Stimulated activated CD4-positive, alpha-beta T cell treated with anti-CD3 and anti-CD28 coated beads, Interleukin-1b, Interleukin-23, amount 100 ng/mL, for 48 hours (primary cell): Measurements from ENCODE around the gene NANS.
"Not testable (repeated sequence)": the region's sequence is repeated elsewhere in the genome, so short reads cannot be mapped to it uniquely, and the experiment has no call there.

Source experiments
- DNase-seq: peaks from one replicate; pipeline ENCODE4 v3.0.0-alpha.2; 2020

Gene NANS, protein sequence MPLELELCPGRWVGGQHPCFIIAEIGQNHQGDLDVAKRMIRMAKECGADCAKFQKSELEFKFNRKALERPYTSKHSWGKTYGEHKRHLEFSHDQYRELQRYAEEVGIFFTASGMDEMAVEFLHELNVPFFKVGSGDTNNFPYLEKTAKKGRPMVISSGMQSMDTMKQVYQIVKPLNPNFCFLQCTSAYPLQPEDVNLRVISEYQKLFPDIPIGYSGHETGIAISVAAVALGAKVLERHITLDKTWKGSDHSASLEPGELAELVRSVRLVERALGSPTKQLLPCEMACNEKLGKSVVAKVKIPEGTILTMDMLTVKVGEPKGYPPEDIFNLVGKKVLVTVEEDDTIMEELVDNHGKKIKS

DNA sequence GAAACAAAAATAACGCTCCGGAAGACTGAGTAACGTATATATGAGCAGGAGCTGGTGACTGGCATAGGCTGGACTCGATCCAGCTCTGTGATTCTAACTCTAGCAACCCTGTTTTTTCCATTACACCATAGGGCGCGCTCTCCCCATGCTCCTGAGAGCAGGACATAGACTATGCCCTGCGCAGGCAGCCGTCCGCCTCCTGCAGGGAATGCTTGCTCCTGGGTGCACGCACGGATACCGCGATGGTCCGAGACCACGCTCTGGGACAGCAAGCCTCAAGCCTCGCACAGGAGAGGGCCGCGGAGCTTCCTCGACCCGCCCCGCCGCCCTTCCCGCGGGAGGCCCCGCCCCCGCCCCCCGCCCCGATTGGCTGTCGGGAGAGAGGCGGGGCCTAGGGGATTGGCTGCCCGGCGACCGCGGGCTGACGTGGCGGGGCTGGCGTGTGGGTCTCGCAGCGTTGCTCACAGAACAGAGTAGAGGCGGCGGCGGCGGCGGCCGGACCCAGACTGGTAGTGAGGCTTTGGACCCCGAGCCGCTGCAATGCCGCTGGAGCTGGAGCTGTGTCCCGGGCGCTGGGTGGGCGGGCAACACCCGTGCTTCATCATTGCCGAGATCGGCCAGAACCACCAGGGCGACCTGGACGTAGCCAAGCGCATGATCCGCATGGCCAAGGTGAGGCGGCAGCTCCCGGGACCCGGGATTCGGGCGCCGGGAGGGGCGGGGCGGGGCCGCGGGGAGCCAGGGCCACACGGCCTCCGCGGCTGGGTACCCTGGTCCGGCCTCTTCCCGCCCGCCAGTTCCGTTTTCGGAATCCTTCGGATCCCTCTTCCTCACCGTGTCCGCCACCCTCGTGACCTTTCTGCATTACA is at the start of gene NANS:
TSS of gene NANS (plus strand) at position 464 of the 869 bp plus-strand sequence. CDS start at position 541, 77 bp downstream.
- peak; percentile 93 for DNase-seq

DNA sequence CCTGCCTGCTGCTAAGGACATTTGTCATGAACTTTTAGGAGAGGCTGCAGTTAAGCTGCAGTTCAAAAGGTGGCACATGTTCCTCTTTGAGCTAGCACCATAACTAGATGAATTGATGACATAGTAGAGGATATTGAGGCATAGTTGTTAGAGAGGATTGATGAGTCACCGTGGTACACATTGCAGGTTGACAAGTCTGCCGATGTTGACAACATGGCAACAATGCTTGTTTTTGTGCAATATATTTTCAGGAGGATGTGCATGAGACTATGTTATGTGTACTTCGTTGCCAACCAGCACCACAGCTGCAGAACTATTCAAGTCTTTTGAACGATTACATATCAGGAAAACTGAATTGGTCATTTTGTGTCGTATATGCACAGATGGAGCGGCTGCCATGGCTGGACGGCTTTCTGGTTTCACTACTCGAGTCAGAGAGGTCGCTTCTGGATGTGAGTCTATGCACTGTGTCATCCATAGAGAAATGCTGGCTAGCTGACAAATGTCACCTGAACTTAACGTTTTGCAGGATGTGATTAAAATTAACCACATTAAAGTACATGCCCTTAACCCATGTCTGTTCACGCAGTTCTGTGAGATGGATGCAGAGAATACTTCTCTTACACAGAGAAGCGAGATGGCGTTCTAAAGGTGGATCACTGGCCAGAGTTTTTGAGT is 49.1 kb upstream of the NANS start:
- DNase-seq = peak; percentile 34

DNA sequence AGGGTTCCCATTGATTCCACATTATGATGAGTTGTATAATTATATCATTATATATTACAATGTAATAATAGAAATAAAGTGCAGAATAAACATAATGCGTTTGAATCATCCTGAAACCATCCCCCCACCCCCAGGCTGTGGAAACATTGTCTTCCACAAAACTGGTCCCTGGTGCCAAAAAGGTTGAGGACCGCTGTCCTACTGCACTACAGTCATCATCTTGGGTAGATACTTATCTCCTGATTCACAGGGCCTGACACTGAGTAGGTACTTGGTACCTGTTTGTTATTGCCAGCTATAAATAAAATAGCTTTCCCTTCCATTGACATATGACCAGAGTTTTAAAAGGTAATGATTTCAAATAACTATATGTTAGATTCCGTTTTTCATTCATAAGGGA is 47.8 kb upstream of the NANS start:
- no peak for DNase-seq

DNA sequence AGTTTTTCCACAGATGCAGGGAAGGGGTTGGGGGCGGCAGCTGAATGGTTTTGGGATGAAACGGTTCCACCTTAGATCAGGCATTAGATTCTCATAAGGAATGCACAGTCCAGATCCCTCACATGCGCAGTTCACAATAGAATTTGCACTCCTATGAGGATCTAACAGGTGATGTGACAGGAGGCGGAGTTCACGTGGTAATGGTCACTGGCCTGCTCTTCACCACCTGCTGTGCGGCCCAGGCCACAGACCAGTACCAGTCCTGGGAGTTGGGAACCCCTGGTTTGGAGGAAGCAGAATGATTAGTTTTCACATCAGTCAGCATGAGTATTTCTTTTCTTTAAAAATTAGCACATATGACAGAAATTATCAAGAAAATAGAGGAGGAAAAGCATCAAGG is 47.1 kb upstream of the NANS start:
- no peak for DNase-seq

DNA sequence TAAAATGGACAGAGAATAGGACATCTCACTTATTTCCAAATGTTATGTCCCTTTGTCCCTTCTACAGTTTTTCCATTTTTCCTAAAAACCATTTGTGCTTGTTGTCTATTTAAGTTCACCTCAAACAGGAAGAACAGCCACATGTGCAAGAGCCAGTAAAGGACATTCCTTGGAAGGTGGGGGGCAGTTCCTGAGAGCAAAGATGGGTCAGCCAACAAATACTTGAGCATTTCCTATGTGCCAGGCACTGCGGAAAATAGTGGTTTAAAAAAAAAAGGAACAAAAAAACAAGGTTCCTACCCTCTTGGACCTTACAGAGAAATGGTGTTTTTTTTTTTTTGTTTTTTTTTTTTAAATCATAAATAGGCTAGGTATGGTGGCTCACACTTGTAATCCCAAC is 46.6 kb upstream of the NANS start:
- no peak for DNase-seq

DNA sequence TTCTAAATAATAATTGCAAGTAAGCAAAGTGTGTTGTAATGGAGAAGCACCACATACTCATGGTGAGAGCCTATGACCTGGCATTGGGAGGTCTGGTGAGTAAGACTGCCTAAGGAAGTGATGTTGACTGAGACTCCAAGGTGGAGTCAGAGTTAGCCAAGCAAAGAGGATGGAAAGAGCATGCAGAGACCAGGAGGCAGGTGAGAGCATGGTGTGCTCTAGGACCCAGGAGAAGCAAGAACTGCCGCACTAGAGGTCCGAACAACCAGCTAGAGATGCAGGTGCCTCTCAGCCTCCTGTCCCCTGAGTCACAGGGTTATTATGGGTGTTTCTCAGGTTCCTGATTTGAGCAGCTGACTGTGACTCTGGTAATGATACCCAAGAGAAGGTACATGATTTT is 46.1 kb upstream of the NANS start:
- peak; percentile 49 for DNase-seq

DNA sequence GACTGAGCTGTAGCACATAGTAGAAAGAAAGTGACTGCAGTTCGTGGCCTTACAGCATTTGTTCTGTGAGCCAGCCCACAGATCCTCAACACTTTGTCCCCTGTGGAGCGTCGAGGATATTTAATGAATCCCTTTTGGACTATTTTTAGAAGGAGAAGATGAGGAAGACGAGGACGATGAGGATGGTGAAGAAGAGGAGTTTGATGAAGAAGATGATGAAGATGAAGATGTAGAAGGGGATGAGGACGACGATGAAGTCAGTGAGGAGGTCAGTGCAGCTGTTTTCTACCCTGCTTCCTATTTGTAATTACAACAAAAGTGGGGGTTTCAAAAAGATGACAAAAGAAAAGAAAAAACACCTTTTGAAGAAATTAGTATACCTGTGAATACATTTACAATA is 45.4 kb upstream of the NANS start:
- no peak for DNase-seq

DNA sequence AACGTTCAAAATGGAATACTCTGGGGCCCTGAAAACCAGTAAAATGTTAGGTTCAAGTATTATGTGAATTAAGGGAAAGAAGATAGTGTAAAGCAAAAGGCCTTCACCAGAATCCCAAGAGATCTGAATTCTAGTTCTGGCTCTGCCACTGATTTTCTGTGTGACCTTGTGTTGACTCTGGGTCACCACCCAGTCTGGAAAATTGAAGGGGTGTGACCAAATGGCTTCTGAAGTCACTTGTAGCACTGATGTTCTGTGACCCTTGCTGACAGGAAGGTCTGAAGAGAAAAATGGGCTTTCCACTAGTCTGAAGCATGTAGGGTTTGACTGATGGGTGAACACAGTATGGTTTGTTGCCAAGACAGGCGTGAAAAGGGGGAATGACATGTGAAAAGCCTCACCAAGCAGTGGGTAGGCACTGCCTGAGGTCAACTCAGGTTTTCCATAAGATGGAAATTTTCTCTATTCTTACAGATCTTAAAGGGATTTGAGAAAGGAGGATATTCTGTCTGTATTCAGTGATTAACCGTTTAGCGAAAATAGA is 40.3 kb upstream of the NANS start:
- DNase-seq = no peak

DNA sequence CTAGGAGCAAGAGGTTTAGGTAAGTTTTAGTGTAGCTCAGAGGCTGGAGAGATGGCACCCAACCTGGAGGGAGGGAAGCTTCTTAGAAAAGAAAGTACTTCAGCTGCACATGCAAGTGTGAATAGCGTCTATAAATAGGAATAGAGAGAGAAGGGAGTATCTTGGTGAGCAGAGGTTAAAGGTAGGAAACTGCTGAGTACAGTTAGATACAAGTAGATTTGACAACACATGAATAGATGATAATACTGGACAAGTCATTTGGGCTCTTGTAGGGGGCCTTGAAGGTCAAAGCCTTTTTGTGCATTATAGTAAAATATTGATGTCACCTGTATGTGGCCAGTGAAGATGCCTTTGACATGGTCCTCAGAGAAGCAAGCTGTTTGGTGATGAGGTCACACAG is 39.2 kb upstream of the NANS start:
- DNase-seq = no peak

DNA sequence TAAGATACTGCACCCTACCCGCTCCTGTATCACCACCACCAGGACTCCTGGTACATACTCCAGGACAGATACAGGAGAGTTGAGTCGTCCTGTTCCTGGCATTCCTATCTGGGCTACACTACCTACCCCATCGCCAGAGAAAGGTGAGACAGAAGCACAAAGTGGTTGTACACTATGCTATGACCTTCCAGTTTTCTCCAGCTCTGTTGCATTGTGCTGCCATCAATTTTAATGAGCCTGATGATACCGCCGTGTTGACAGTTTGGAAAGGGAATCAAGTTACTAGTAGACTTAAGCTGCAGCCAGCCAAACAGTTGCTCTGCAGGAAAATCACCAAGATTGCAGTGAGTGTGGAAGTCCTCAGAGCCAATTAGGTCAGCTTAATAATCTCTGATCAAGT is 38.2 kb upstream of the NANS start:
- DNase-seq = no peak

DNA sequence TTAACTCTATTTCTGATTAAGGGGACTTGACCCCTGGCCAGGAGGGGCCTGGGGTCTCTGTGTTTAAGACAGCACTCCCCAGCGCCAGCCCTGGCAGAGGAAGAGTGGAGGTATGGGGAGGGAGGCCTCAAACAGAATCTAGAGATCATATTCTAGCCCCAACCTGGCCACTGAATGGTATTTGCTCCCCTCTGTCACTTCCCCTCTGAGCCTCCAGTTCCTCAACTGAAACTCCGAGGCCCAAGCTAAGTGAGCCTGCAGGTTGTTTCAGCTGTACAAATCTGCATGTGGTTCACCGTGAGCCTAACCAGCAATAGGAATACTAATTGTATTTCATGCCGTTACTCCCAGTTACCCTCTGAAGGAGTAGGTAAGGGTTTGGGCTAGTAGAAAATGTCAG is 37.4 kb upstream of the NANS start:
- no peak for DNase-seq

DNA sequence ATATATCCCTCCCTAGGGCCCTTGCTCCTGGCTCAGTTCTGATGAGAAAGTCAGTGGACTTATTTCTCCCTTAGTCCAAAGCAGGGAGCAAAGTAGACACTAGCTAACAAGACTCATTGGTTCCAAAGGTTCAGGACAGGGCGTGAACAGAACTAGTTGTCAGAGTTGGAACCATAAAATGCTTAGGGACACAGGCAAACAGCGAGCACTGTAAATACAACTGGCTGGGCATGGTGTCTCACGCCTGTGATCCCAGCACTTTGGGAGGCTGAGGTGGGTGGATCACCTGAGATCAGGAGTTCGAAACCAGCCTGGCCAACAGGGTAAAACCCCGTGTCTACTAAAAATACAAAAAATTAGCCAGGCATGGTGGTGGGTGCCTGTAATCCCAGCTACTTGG is 36.7 kb upstream of the NANS start:
- DNase-seq = not testable (repeated sequence)

DNA sequence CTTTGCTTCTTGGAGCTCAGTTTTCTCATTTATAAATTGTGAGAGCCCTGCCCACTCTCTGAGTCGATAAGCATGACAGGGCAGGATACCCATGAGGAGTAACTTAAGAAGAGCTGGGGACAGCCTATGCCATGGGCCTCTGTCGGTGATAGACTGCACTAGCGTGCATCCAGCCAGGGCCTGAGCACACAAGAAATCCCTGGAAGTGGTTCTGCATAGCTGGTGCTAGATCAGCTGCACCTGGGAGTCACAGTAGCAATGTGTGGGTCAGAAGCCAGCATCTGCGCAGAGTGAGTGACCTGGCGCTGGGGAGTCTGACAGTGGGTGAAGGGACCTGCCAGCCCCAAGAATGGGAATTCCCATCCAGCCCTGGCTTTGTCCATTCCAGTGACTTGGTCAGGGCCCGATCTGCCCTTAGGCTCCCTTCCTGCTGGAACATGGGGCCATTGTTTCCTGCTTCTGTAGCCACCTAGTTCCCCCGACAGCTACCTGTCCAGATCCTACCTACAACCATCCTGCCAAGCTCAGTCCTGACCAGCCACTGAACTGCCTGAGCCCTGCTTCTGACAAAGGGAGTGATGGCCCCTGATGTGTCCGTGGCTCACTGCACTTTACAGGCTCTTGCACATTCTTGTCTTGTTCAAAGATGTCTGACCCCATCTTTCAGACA is 35.9 kb upstream of the NANS start:
- DNase-seq = no peak

DNA sequence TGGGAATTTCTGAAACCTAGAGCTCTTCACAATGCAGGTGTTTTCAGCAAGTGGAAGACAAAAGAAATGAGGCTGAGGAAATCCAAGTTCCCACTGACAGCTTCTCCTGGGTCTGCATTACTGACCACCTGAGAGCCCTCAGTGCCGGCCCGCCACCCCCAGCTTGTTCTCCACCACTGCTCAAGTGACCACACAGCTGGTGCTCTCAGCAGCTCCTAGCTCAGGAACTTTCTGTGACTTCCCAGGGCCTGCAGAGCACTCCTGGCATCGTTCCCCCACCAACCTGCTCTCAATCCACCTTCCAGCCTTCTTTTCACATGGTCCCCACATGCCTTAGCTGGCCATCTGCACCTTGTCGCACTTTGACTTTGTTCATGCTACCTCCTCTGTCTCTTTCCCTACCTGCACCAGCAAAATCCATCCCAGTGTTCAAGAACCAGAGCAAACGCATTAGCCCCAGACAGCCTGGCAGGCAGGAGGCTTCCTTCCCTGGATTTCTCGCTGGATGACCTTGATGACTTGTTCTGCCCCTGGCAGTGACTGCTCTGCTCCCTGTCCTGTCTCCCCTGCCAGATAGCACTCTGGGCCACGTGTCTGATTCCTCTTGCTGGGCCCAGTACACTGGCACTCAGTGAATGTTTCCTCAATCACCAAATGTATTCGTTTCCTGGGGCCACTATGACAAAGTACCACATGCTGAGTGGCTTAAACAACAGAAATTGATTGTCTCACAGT is 35.1 kb upstream of the NANS start:
- DNase-seq = no peak

DNA sequence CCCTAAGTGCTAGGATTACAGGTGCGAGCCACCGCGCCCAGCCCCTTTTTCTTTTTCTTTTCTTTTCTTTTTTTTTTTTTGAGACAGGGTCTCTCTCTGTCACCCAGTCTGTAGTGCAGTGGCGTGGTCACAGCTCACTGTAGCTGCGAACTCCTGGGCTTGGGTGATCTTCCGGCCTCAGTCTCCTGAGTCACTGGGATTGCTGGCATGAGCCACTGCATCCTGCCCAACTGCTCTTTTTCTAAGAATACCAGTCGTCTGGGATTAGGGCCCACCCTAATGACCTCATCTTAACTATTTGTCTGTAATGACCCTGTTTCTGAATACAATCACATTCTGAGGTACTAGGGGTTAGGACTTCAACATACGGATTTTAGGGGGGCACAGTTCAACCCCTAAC is 34.1 kb upstream of the NANS start:
- DNase-seq = no peak

DNA sequence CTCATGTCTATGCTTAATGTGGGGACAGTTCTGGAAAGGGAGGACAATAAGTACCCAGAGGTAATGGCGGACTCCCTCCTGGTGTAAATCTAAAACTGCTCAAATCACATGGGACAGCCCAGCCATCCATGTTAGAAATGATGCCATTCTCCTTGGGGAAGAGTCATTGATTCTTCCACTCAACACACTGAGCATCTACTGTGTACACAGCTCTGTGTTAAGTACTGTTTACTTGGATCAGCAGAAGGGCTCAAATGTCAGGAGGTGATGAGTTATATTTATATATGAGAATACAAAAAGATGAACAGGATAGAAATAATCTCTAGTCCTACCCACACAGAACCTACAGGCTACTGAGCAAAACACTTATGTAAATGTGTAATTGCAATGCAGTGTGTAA is 31.8 kb upstream of the NANS start:
- DNase-seq = no peak

DNA sequence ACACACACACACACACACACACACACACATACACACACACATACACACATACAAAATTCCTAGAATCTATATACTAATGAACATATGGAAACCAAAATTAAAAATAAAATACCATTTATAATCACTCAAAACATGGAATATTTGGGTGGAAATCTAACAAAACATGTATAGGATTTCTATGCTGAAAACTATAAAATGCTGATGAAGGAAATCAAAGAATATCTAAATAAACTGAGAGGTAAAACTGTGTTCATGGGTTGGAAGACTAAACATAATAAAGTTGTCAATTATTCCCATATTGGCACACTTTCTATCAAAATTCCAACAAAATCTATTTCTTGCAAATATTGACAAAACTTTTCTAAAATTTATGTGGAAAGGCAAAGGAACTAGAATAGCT is 25.4 kb upstream of the NANS start:
- DNase-seq = no peak

DNA sequence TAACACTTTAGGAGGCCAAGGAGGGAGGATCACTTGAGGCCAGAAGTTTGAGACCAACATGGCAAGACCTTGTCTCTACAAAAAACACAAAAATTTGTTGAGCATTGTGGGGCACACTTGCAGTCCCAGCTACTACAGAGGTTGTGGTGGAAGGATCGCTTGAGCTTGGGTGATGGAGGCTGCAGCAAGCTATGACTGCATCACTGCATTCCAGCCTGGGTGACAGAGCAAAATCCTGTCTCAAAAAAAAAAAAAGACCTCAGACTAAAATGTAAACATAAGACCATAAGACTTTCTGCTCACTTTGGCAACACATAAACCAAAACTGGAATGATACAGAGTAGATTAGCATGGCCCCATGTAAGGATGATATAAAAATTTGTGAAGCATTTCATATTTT is 24.6 kb upstream of the NANS start:
- no peak for DNase-seq

DNA sequence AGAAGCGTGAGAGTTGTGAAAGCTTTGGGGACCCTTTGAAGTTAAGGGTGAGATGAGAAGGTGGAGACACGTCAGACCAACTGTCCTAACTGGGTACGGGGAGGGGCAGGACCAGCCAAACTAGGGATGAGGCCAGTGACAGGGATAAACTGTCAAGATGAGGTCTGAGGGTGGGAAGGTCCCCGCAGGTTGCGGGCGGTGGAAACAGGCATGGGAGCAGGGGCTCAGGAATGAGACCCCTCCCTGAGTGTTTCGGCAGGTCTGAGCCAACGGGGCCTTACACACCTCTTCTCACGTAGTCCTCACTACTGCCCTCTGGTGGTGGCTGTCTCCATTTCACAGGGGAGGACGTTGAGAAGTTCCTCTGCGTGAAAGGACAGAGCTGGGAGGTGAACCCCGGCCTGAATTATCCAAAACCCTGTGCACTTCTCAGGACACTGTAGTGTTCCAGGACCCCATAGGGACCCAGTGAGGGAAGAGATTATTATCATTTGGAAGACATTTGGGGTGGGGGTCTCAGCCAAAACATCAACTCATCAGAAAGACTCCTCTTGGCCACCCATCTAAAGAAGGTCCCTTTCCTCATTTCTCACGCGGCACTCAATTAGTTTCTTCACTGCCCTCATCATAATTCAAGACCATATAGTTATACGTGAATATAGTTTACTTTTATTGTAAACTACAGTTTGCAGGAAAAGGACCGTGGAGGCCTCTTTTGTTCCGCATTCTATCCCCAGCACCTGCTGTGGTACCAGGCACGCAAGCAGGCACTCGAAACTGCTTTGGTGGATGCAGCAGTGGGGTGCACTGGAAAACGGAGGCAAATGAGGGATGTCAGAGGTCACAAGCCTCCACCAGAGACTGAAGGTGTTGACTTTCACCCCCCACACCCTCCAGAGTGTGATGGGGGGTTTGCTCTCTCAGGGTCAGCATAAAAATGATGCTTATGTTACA is 21.7 kb upstream of the NANS start:
- peak; percentile 91 for DNase-seq

DNA sequence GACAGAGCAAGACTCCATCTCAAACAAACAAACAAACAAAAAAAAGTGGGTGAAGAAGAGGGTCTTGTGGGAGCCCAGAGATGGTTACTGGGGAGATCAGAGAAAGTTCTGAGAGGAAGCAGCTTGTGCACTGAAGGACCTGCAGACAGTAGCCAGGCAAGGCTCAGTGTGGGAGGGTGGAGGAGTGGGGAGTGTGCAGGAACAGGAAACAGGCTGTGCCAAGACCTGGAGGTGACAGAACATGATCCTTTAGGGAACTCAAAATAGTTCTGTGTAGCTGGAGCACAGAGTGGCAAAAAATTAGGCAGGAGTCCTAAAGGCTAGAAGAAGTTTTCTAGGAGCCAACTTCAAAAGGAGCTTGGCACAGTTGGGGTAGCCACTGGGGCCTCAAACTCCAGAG is 19.2 kb upstream of the NANS start:
- no peak for DNase-seq

DNA sequence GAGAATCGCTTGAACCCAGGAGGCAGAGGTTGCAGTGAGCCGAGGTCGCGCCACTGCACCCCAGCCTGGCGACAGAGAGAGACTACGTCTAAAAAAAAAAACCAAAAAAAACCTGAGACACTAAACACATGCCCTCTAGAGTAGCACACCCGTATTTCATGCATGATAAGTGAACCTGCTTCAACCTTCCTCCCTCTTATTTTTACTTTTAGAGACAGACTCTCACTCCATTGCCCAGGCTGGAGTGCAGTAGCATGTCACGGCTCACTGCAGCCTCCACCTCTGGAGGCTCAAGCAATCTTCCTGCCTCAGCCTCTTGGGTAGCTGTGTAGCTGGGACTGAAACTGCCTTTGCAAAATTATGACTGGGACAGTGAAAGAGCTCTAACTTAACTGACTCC is 17.6 kb upstream of the NANS start:
- no peak for DNase-seq
